ENCODE results near the gene BID. TPM values are rescaled to one million over a fixed set of nuclear protein-coding genes. Genes with fewer than 3 reads are reported as not detected.
"Not testable (repeated sequence)": the region's sequence is repeated elsewhere in the genome, so short reads cannot be mapped to it uniquely, and the experiment has no call there.

BID gene
- total RNA-seq, 4 donors from 2014 or later = 34.4 to 43.0 (median 37.2) TPM

GRCh38 chr22:17767233-17768065, 6.8 kb downstream of the BID start:
- no peak for TF ChIP-seq CTCF (IDR thresholded peaks at IDR 0.05)
- ATAC-seq (ENCODE audit: low FRiP score) (no peak), DNase-seq (ENCODE audit: low spot score) (no peak)

GRCh38 chr22:17764852-17765251, 9.4 kb downstream of the BID start:
- DNase-seq (ENCODE audit: low spot score); ATAC-seq (ENCODE audit: low FRiP score): not testable (repeated sequence)

- DNase-seq (ENCODE audit: low spot score) (no peak), ATAC-seq (ENCODE audit: low FRiP score) (no peak)
- TF ChIP-seq CTCF (IDR thresholded peaks at IDR 0.05) = no peak
Observed at GRCh38 chr22:17764036-17764435, 10.2 kb downstream of the BID start.

- ATAC-seq (ENCODE audit: low FRiP score) = not testable (repeated sequence)
Observed at GRCh38 chr22:17763442-17763841, 10.8 kb downstream of the BID start.

GRCh38 chr22:17761138-17761488, 13.2 kb downstream of the BID start:
- ATAC-seq (ENCODE audit: low FRiP score) (no peak), DNase-seq (ENCODE audit: low spot score) (no peak)
- no peak for TF ChIP-seq CTCF (IDR thresholded peaks at IDR 0.05)

More at GRCh38 chr22:17763442-17763841, 10.8 kb downstream of the BID start:
- not testable (repeated sequence) for DNase-seq (ENCODE audit: low spot score)

- ATAC-seq (ENCODE audit: low FRiP score) (no peak), DNase-seq (ENCODE audit: low spot score) (no peak)
- TF ChIP-seq CTCF (IDR thresholded peaks at IDR 0.05) = no peak
Observed at GRCh38 chr22:17754233-17754925, 19.9 kb downstream of the BID start.

- no peak for ATAC-seq (ENCODE audit: low FRiP score)
- TF ChIP-seq CTCF (IDR thresholded peaks at IDR 0.05) = no peak
- no peak for DNase-seq (ENCODE audit: low spot score)
Observed at GRCh38 chr22:17753401-17753989, 20.8 kb downstream of the BID start.

GRCh38 chr22:17751596-17751995, 22.7 kb downstream of the BID start:
- TF ChIP-seq CTCF (IDR thresholded peaks at IDR 0.05) = no peak
- ATAC-seq (ENCODE audit: low FRiP score) (no peak), DNase-seq (ENCODE audit: low spot score) (no peak)

Measured in omental fat pad (tissue), 4 donors.